Liver (tissue), 9 donors: ENCODE results near the gene FHOD1. TPM values are rescaled to one million over a fixed set of nuclear protein-coding genes. Genes with fewer than 3 reads are reported as not detected.

Source experiments
- DNase-seq: peaks from one replicate; pipeline ENCODE4 v3.0.0-alpha.2; 2017; ENCODE audit warnings: low spot score
- H3K27ac ChIP-seq, 2 donors: one replicate each; pipeline ENCODE4 v1.7.0; 2013; ENCODE audit warnings: inconsistent platforms in 2 of 2, low read length in 2 of 2, control low read depth in 1 of 2, low read depth in 1 of 2, mild to moderate bottlenecking in 1 of 2
- H3K27me3 ChIP-seq, 4 donors: one replicate each; pipeline versions ENCODE4 v1.6.1 to v1.7.0; 2013; ENCODE audit warnings: low read length in 3 of 4, inconsistent platforms in 1 of 4, mild to moderate bottlenecking in 1 of 4, moderate library complexity in 1 of 4; ENCODE audit not compliant: control insufficient read depth in 4 of 4, insufficient read depth in 4 of 4
- H3K36me3 ChIP-seq, 4 donors: one replicate each; pipeline versions ENCODE4 v1.6.1 to v1.7.0; 2013; ENCODE audit warnings: low read length in 3 of 4, mild to moderate bottlenecking in 3 of 4, low read depth in 1 of 4, moderate library complexity in 1 of 4; ENCODE audit not compliant: control insufficient read depth in 4 of 4, insufficient read depth in 3 of 4
- H3K4me1 ChIP-seq, 4 donors: one replicate each; pipeline versions ENCODE4 v1.6.1 to v1.7.0; 2013; ENCODE audit warnings: low read length in 3 of 4, mild to moderate bottlenecking in 3 of 4, moderate library complexity in 1 of 4; ENCODE audit not compliant: control insufficient read depth in 4 of 4, insufficient read depth in 4 of 4
- H3K4me3 ChIP-seq, 3 donors: one replicate each; pipeline versions ENCODE4 v1.6.1 to v1.7.0; 2013; ENCODE audit warnings: low read length in 3 of 3, control low read depth in 1 of 3, low read depth in 1 of 3, mild to moderate bottlenecking in 1 of 3
- H3K9ac ChIP-seq, 2 donors: one replicate each; pipeline ENCODE4 v1.7.0; 2013; ENCODE audit warnings: low read length in 2 of 2, mild to moderate bottlenecking in 2 of 2, moderate library complexity in 2 of 2, control low read depth in 1 of 2, low read depth in 1 of 2
- H3K9me3 ChIP-seq, 4 donors: one replicate each; pipeline versions ENCODE4 v1.6.1 to v1.7.0; 2013; ENCODE audit warnings: low read length in 3 of 4; ENCODE audit not compliant: control insufficient read depth in 4 of 4
- CTCF ChIP-seq: fragments of 150-350 bp; IDR thresholded peaks from 2 replicates; pipeline ENCODE4 v1.5.1; 2017; ENCODE audit warnings: improper control_type of control experiment, low read depth, low read length; ENCODE audit not compliant: missing input control
- EGR1 ChIP-seq, 2 donors: IDR thresholded peaks; 2 replicates each; pipeline ENCODE4 v1.6.1; 2016 to 2018; ENCODE audit warnings: antibody characterized with exemption in 2 of 2, low read depth in 2 of 2
- FOXA1 ChIP-seq: IDR thresholded peaks from 2 replicates; pipeline ENCODE4 v1.6.1; 2016; ENCODE audit warnings: antibody characterized with exemption
- FOXA2 ChIP-seq: IDR thresholded peaks from 2 replicates; pipeline ENCODE4 v1.6.1; 2016; ENCODE audit warnings: antibody characterized with exemption
- GABPA ChIP-seq, 2 donors: IDR thresholded peaks in 1 of 2; conservative IDR thresholded peaks in 1 of 2; 2 replicates each; pipeline ENCODE4 v1.6.1; 2016; ENCODE audit warnings: antibody characterized with exemption in 2 of 2, mild to moderate bottlenecking in 1 of 2, moderate library complexity in 1 of 2
- HNF4A ChIP-seq, 2 donors: conservative IDR thresholded peaks; 2 replicates each; pipeline ENCODE4 v1.6.1; 2016; ENCODE audit warnings: antibody characterized with exemption in 2 of 2, mild to moderate bottlenecking in 2 of 2
- HNF4G ChIP-seq: IDR thresholded peaks from 2 replicates; pipeline ENCODE4 v1.6.1; 2016; ENCODE audit warnings: antibody characterized with exemption
- JUND ChIP-seq, 2 donors: IDR thresholded peaks; 2 replicates each; pipeline ENCODE4 v1.6.1; 2016; ENCODE audit warnings: antibody characterized with exemption in 2 of 2
- NR2F2 ChIP-seq: IDR thresholded peaks from 2 replicates; pipeline ENCODE4 v1.6.1; 2016; ENCODE audit warnings: antibody characterized with exemption
- RAD21 ChIP-seq, 2 donors: IDR thresholded peaks; 2 replicates each; pipeline ENCODE4 v1.6.1; 2016; ENCODE audit warnings: antibody characterized with exemption in 2 of 2, mild to moderate bottlenecking in 2 of 2
- RXRA ChIP-seq, 2 donors: IDR thresholded peaks; 2 replicates each; pipeline ENCODE4 v1.6.1; 2017 to 2018; ENCODE audit warnings: antibody characterized with exemption in 2 of 2, mild to moderate bottlenecking in 1 of 2
- SP1 ChIP-seq: IDR thresholded peaks from 2 replicates; pipeline ENCODE4 v1.6.1; 2018; ENCODE audit warnings: antibody characterized with exemption, mild to moderate bottlenecking
- TAF1 ChIP-seq: conservative IDR thresholded peaks from 2 replicates; pipeline ENCODE4 v1.6.1; 2016; ENCODE audit warnings: antibody characterized with exemption, mild to moderate bottlenecking
- YY1 ChIP-seq: IDR thresholded peaks from 2 replicates; pipeline ENCODE4 v1.6.1; 2016; ENCODE audit warnings: antibody characterized with exemption, mild to moderate bottlenecking
- ZBTB33 ChIP-seq: IDR thresholded peaks from 2 replicates; pipeline ENCODE4 v1.6.1; 2016; ENCODE audit warnings: antibody characterized with exemption
- WGBS: extraction: QIAGEN DNeasy Blood & Tissue Kit; methylation state at CpG from one replicate; pipeline ENCODE4 v1.1.7; 2013; 5-methylcytosine and 5-hydroxymethylcytosine counted together
- polyA plus RNA-seq, 2 donors: library from polyadenylated mRNA; stranded (reverse) in 1 of 2; unstranded in 1 of 2; fragments of 200-250 nt in 1 of 2; fragments of >200 nt in 1 of 2; fragmentation: Nextera tagmentation in 1 of 2; extraction: Ambion mirVana in 1 of 2; gene quantifications; one replicate each; pipeline versions ENCODE4 v1.2.1 to v1.2.3, GENCODE V29; 2013 to 2015
- total RNA-seq, 2 donors: library from RNA; depleted of rRNA; stranded (reverse); fragments of >200 nt; gene quantifications; one replicate each; pipeline ENCODE4 v1.2.3, GENCODE V29; 2014
- TF ChIP-seq, protein P1 (sequence below): IDR thresholded peaks from 2 replicates; pipeline ENCODE4 v1.6.1; 2016; ENCODE audit warnings: antibody characterized with exemption
- TF ChIP-seq, protein P2 (sequence below): IDR thresholded peaks from 2 replicates; pipeline ENCODE4 v1.6.1; 2016; ENCODE audit warnings: antibody characterized with exemption
- TF ChIP-seq, protein P3 (sequence below): IDR thresholded peaks from 2 replicates; pipeline ENCODE4 v1.6.1; 2016; ENCODE audit warnings: antibody characterized with exemption, mild to moderate bottlenecking
- donor health status: healthy.
- donor health status: healthy.
- donor health status: healthy.
- donor health status: healthy.
- donor health status: healthy.

Gene FHOD1
- total and polyA plus RNA-seq, 4 donors, result 2.2 to 6.4 (median 4.1) TPM

DNA sequence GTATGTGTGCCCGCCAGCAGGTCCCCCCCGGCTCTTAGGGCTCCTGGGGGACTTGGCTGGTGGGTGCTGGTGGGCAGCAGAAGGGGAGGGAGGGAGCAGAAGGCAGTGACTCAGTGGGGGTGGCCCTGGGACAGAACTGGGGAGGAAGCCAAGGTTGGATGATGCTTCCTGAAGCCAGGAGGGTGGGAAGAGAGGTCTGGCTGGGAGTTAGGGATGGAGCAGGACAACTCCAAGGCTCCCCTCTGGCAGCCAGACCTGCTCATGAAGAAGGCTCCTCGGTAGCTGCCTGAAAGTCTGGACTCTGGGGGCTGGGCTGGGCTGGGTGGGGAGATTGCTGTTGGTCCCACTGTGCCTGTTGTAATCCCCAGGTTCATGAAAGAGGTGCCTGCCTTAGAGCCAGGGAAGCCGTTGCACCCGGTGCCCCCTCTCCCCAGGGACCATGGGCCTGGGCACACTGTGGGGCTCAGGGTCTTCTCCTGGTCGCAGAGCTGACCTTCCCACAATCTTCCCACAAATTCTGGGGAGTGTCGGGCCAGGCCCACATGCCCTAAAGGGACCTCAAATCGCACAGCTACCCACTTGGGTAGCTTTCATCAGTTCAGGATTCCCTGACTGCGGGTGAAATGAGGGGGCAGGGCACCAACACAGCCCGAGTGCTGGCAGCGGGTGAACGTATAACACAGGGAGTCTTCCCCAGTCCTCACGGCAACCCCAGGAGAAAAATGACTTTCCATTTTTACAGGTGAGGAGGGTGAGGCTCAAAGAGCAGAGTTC is 30.9 kb upstream of the FHOD1 start:
- DNase-seq, result no peak
- no peaks in the 10 kb centered on the region for H3K27me3 ChIP-seq
- H3K9me3 ChIP-seq, result no peaks in the 10 kb centered on the region
- H3K27ac ChIP-seq, result no peak overlapping the region
- no peaks in the 10 kb centered on the region for H3K4me1 ChIP-seq
- 80% methylated on average over 13 of the region's 13 CpGs for WGBS
- no peak overlapping the region for H3K4me3 ChIP-seq
- no peaks in the 10 kb centered on the region for H3K36me3 ChIP-seq
- no peak overlapping the region for H3K9ac ChIP-seq
- TF ChIP-seq RAD21 (IDR thresholded peaks at IDR 0.05), result no peak
- TF ChIP-seq GABPA (IDR thresholded peaks at IDR 0.05 in 1 of 2, conservative IDR thresholded peaks at IDR 0.05 in 1 of 2), result no peak
- TF ChIP-seq NR2F2, result no peak
- no peak for TF ChIP-seq SP1
- no peak for TF ChIP-seq HNF4A (conservative IDR thresholded peaks at IDR 0.05)
- TF ChIP-seq CTCF, result no peak
- no peak for TF ChIP-seq RXRA (IDR thresholded peaks at IDR 0.05)
- TF ChIP-seq, protein P1, sequence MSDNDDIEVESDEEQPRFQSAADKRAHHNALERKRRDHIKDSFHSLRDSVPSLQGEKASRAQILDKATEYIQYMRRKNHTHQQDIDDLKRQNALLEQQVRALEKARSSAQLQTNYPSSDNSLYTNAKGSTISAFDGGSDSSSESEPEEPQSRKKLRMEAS, result no peak
- no peak for TF ChIP-seq FOXA1
- TF ChIP-seq, protein P2, sequence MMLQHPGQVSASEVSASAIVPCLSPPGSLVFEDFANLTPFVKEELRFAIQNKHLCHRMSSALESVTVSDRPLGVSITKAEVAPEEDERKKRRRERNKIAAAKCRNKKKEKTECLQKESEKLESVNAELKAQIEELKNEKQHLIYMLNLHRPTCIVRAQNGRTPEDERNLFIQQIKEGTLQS, result no peak
- TF ChIP-seq, protein P3, sequence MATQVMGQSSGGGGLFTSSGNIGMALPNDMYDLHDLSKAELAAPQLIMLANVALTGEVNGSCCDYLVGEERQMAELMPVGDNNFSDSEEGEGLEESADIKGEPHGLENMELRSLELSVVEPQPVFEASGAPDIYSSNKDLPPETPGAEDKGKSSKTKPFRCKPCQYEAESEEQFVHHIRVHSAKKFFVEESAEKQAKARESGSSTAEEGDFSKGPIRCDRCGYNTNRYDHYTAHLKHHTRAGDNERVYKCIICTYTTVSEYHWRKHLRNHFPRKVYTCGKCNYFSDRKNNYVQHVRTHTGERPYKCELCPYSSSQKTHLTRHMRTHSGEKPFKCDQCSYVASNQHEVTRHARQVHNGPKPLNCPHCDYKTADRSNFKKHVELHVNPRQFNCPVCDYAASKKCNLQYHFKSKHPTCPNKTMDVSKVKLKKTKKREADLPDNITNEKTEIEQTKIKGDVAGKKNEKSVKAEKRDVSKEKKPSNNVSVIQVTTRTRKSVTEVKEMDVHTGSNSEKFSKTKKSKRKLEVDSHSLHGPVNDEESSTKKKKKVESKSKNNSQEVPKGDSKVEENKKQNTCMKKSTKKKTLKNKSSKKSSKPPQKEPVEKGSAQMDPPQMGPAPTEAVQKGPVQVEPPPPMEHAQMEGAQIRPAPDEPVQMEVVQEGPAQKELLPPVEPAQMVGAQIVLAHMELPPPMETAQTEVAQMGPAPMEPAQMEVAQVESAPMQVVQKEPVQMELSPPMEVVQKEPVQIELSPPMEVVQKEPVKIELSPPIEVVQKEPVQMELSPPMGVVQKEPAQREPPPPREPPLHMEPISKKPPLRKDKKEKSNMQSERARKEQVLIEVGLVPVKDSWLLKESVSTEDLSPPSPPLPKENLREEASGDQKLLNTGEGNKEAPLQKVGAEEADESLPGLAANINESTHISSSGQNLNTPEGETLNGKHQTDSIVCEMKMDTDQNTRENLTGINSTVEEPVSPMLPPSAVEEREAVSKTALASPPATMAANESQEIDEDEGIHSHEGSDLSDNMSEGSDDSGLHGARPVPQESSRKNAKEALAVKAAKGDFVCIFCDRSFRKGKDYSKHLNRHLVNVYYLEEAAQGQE, result no peak
- TF ChIP-seq FOXA2, result no peak
- no peak for TF ChIP-seq TAF1
- no peak for TF ChIP-seq HNF4G
- no peak for TF ChIP-seq ZBTB33
- no peak for TF ChIP-seq YY1
- TF ChIP-seq JUND (IDR thresholded peaks at IDR 0.05), result no peak
- TF ChIP-seq EGR1 (IDR thresholded peaks at IDR 0.05; ENCODE audit: low read depth in 2 of 2), result no peak
